Activated T-cell treated with anti-CD3 and anti-CD28 coated beads, Interleukin-2, amount 50 U/mL, for 24 hours (primary cell): ENCODE results near the gene AARS2.
A peak's percentile ranks its signal among the peaks of the same experiment; 100 is the strongest.
"Not testable (repeated sequence)": the region's sequence is repeated elsewhere in the genome, so short reads cannot be mapped to it uniquely, and the experiment has no call there.

Experiments used
- DNase-seq: peaks from one replicate; pipeline ENCODE4 v3.0.0-alpha.2; 2020
- H3K27ac Mint-ChIP-seq: 2 replicates; pipeline ENCODE4 v1.8.0; 2020; ENCODE audit warnings: mild to moderate bottlenecking, mixed read lengths
- H3K27me3 Mint-ChIP-seq: 2 replicates; pipeline ENCODE4 v1.8.0; 2020; ENCODE audit warnings: mixed read lengths
- H3K36me3 Mint-ChIP-seq: 2 replicates; pipeline ENCODE4 v1.8.0; 2020; ENCODE audit warnings: low read depth, mixed read lengths
- H3K4me1 Mint-ChIP-seq: 2 replicates; pipeline ENCODE4 v1.8.0; 2020; ENCODE audit warnings: low read depth, mixed read lengths
- H3K4me3 Mint-ChIP-seq: 2 replicates; pipeline ENCODE4 v1.8.0; 2020; ENCODE audit warnings: mild to moderate bottlenecking, moderate library complexity, mixed read lengths
- H3K9me3 Mint-ChIP-seq: 2 replicates; pipeline ENCODE4 v1.8.0; 2020; ENCODE audit warnings: mixed read lengths

Gene AARS2

GRCh38 chr6:44312901-44313788 lies at the start of gene AARS2:
AARS2 (minus strand) TSS chr6:44313347; CDS start chr6:44313323, 24 bp downstream.
- Mint-ChIP-seq H3K27me3 (peaks cover 2% of the 10 kb centered on the region), H3K9me3 (no peaks in the 10 kb centered on the region), H3K27ac (peak within 1 kb of the TSS; percentile 96), H3K4me3 (peak within 1 kb of the TSS; percentile 94), H3K36me3 (peaks cover 48% of the 10 kb centered on the region), H3K4me1 (peaks cover 16% of the 10 kb centered on the region)
- peak; percentile 97 for DNase-seq

- H3K36me3 Mint-ChIP-seq: no peaks in the 10 kb centered on the region
- H3K27ac Mint-ChIP-seq: no peak overlapping the region
- no peaks in the 10 kb centered on the region for H3K4me1 Mint-ChIP-seq
- H3K4me3 Mint-ChIP-seq: no peak overlapping the region
- no peak for DNase-seq
- peaks cover 25% of the 10 kb centered on the region for H3K27me3 Mint-ChIP-seq
- no peaks in the 10 kb centered on the region for H3K9me3 Mint-ChIP-seq
Measured at GRCh38 chr6:44361947-44362346, 48.8 kb upstream of the AARS2 start.

- H3K4me3 Mint-ChIP-seq: no peak overlapping the region
- H3K9me3 Mint-ChIP-seq: no peaks in the 10 kb centered on the region
- no peak overlapping the region for H3K27ac Mint-ChIP-seq
- H3K27me3 Mint-ChIP-seq: peaks cover 34% of the 10 kb centered on the region
- DNase-seq: no peak
- H3K4me1 Mint-ChIP-seq: no peaks in the 10 kb centered on the region
- H3K36me3 Mint-ChIP-seq: no peaks in the 10 kb centered on the region
Measured at GRCh38 chr6:44359973-44360372, 46.8 kb upstream of the AARS2 start.

GRCh38 chr6:44356487-44356886 lies 43.3 kb upstream of the AARS2 start:
- Mint-ChIP-seq H3K4me1 (no peaks in the 10 kb centered on the region), H3K9me3 (no peaks in the 10 kb centered on the region), H3K36me3 (no peaks in the 10 kb centered on the region)

GRCh38 chr6:44355640-44356039 lies 42.5 kb upstream of the AARS2 start:
- no peaks in the 10 kb centered on the region for H3K4me1 Mint-ChIP-seq
- H3K36me3 Mint-ChIP-seq: no peaks in the 10 kb centered on the region
- H3K27me3 Mint-ChIP-seq: peaks cover 25% of the 10 kb centered on the region
- H3K27ac Mint-ChIP-seq: no peak overlapping the region
- H3K4me3 Mint-ChIP-seq: no peak overlapping the region
- no peak for DNase-seq
- H3K9me3 Mint-ChIP-seq: no peaks in the 10 kb centered on the region

More at GRCh38 chr6:44356487-44356886, 43.3 kb upstream of the AARS2 start:
- Mint-ChIP-seq H3K4me3 (no peak overlapping the region), H3K27me3 (peaks cover 31% of the 10 kb centered on the region), H3K27ac (no peak overlapping the region)
- DNase-seq: no peak

- H3K27me3 Mint-ChIP-seq: peaks cover 20% of the 10 kb centered on the region
- no peak overlapping the region for H3K4me3 Mint-ChIP-seq
- no peaks in the 10 kb centered on the region for H3K4me1 Mint-ChIP-seq
- no peak for DNase-seq
- no peaks in the 10 kb centered on the region for H3K9me3 Mint-ChIP-seq
- no peak overlapping the region for H3K27ac Mint-ChIP-seq
- no peaks in the 10 kb centered on the region for H3K36me3 Mint-ChIP-seq
Measured at GRCh38 chr6:44353336-44353735, 40.2 kb upstream of the AARS2 start.

GRCh38 chr6:44352259-44352658 lies 39.1 kb upstream of the AARS2 start:
- Mint-ChIP-seq H3K9me3 (no peaks in the 10 kb centered on the region), H3K27ac (no peak overlapping the region), H3K36me3 (no peaks in the 10 kb centered on the region), H3K4me3 (no peak overlapping the region), H3K4me1 (no peaks in the 10 kb centered on the region), H3K27me3 (peaks cover 12% of the 10 kb centered on the region)
- no peak for DNase-seq

GRCh38 chr6:44350650-44350994 lies 37.5 kb upstream of the AARS2 start:
- H3K36me3 Mint-ChIP-seq, H3K4me3 Mint-ChIP-seq, H3K9me3 Mint-ChIP-seq, H3K27ac Mint-ChIP-seq, H3K4me1 Mint-ChIP-seq, DNase-seq: not testable (repeated sequence)
- peaks cover 11% of the 10 kb centered on the region for H3K27me3 Mint-ChIP-seq

GRCh38 chr6:44349904-44350649 lies 36.9 kb upstream of the AARS2 start:
- no peak overlapping the region for H3K27ac Mint-ChIP-seq
- no peaks in the 10 kb centered on the region for H3K4me1 Mint-ChIP-seq
- no peak for DNase-seq
- no peaks in the 10 kb centered on the region for H3K9me3 Mint-ChIP-seq
- H3K36me3 Mint-ChIP-seq: no peaks in the 10 kb centered on the region
- H3K4me3 Mint-ChIP-seq: no peak overlapping the region
- H3K27me3 Mint-ChIP-seq: peaks cover 15% of the 10 kb centered on the region

GRCh38 chr6:44346818-44347217 lies 33.7 kb upstream of the AARS2 start:
- not testable (repeated sequence) for H3K36me3 Mint-ChIP-seq, H3K4me1 Mint-ChIP-seq, H3K9me3 Mint-ChIP-seq, H3K27ac Mint-ChIP-seq, H3K4me3 Mint-ChIP-seq, DNase-seq
- H3K27me3 Mint-ChIP-seq: peaks cover 47% of the 10 kb centered on the region

GRCh38 chr6:44342489-44342888 lies 29.3 kb upstream of the AARS2 start, which contains the start of gene SPATS1:
SPATS1 (plus strand) TSS chr6:44342650; CDS start chr6:44343096, 446 bp downstream.
- Mint-ChIP-seq H3K27ac (no peak within 1 kb of the TSS), H3K9me3 (no peaks in the 10 kb centered on the region), H3K27me3 (peaks cover 56% of the 10 kb centered on the region), H3K36me3 (no peaks in the 10 kb centered on the region), H3K4me1 (peaks cover 6% of the 10 kb centered on the region), H3K4me3 (no peak within 1 kb of the TSS)
- no peak for DNase-seq

- Mint-ChIP-seq H3K9me3 (no peaks in the 10 kb centered on the region), H3K4me3 (no peak overlapping the region), H3K4me1 (peaks cover 6% of the 10 kb centered on the region), H3K36me3 (no peaks in the 10 kb centered on the region), H3K27me3 (peaks cover 55% of the 10 kb centered on the region), H3K27ac (no peak overlapping the region)
- DNase-seq: no peak
Measured at GRCh38 chr6:44342052-44342451, 28.9 kb upstream of the AARS2 start.

- Mint-ChIP-seq H3K4me3 (no peak overlapping the region), H3K36me3 (no peaks in the 10 kb centered on the region), H3K27me3 (peaks cover 52% of the 10 kb centered on the region), H3K9me3 (no peaks in the 10 kb centered on the region), H3K4me1 (peaks cover 6% of the 10 kb centered on the region), H3K27ac (no peak overlapping the region)
- DNase-seq: no peak
Measured at GRCh38 chr6:44341095-44341890, 28.1 kb upstream of the AARS2 start.

GRCh38 chr6:44339763-44340625 lies 26.8 kb upstream of the AARS2 start:
- DNase-seq: no peak
- H3K4me1 Mint-ChIP-seq: peaks cover 6% of the 10 kb centered on the region
- no peak overlapping the region for H3K4me3 Mint-ChIP-seq
- H3K27me3 Mint-ChIP-seq: peaks cover 41% of the 10 kb centered on the region
- H3K9me3 Mint-ChIP-seq: no peaks in the 10 kb centered on the region
- no peak overlapping the region for H3K27ac Mint-ChIP-seq
- H3K36me3 Mint-ChIP-seq: no peaks in the 10 kb centered on the region
